Endothelial cell of umbilical vein (primary cell): ENCODE measurements around the gene ARMS2. TPM values are rescaled to one million over a fixed set of nuclear protein-coding genes. Genes with fewer than 3 reads are reported as not detected.
A peak's percentile ranks its signal among the peaks of the same experiment; 100 is the strongest.

Experiments
- Bru-seq: library from RNA; stranded (reverse); fragments of 400-500 nt; gene quantifications from one replicate; lab custom pipeline; 2021; lab: Mats Ljungman, UMichigan
- BruChase-seq, 2 experiments: library from RNA; stranded (reverse); fragments of 400-500 nt; gene quantifications; one replicate each; lab custom pipeline; 2021; lab: Mats Ljungman, UMichigan
- BruUV-seq: library from RNA; stranded (reverse); fragments of 400-500 nt; replicated peaks from 2 replicates; lab custom pipeline; 2021; lab: Mats Ljungman, UMichigan
- CTCF ChIA-PET: fragments of 300-600, 350-600 bp; sonication (Branson Sonifier 250); formaldehyde crosslinking; loops from one replicate; lab custom pipeline; 2021; ENCODE audit warnings: antibody characterized with exemption, inconsistent platforms; lab: Charles Lee
- POLR2A ChIA-PET: fragments of 300-600, 350-600 bp; sonication (Branson Sonifier 250); formaldehyde crosslinking; loops from one replicate; lab custom pipeline; 2021; ENCODE audit warnings: antibody characterized with exemption, inconsistent platforms; lab: Charles Lee
- DNase-seq: peaks from one replicate; pipeline ENCODE4 v3.0.0-alpha.2; 2011; ENCODE audit warnings: low read depth, low spot score
- FAIRE-seq: peaks from 2 replicates; lab custom pipeline; 2011; peaks lifted over from hg19 to GRCh38; lab: Jason Lieb, UNC
- H2AFZ ChIP-seq: 2 replicates; pipeline ENCODE4 v1.6.0; 2012; ENCODE audit warnings: low read depth, low read length, control low read depth, inconsistent platforms
- H3K27ac ChIP-seq: 2 replicates; pipeline ENCODE4 v1.5.1; 2011; ENCODE audit warnings: low read depth, mild to moderate bottlenecking, control low read depth, low read length, moderate library complexity; ENCODE audit not compliant: insufficient read depth
- H3K27me3 ChIP-seq, 2 experiments: 2 replicates each; pipeline versions ENCODE4 v1.6.0 to v1.6.1; 2011; ENCODE audit warnings: low read length in 2 of 2, mixed read lengths in 1 of 2; ENCODE audit not compliant: control insufficient read depth in 2 of 2, insufficient read depth in 2 of 2
- H3K36me3 ChIP-seq, 2 experiments: 2 replicates in 1 of 2; 3 replicates in 1 of 2; pipeline ENCODE4 v1.5.1; 2011; ENCODE audit warnings: low read length in 2 of 2, mild to moderate bottlenecking in 1 of 2, moderate library complexity in 1 of 2; ENCODE audit not compliant: control insufficient read depth in 2 of 2, insufficient read depth in 2 of 2; ENCODE audit errors: extremely low read depth in 1 of 2
- H3K4me1 ChIP-seq: 3 replicates; pipeline ENCODE4 v1.5.1; 2011; ENCODE audit warnings: mild to moderate bottlenecking, low read length; ENCODE audit not compliant: control insufficient read depth, insufficient read depth; ENCODE audit errors: extremely low read depth
- H3K4me2 ChIP-seq: 2 replicates; pipeline ENCODE4 v1.6.1; 2011; ENCODE audit warnings: low read length, control low read depth, mixed read lengths; ENCODE audit not compliant: insufficient read depth
- H3K4me3 ChIP-seq, 3 experiments: fragments of 200-600 bp in 1 of 3; sonication (generic), shearing (Covaris generic) in 1 of 3; replicated peaks in 1 of 3; 2 replicates each; pipeline ENCODE4 v1.5.1; 2011 to 2016; ENCODE audit warnings: control low read depth in 3 of 3, low read length in 3 of 3, mild to moderate bottlenecking in 2 of 3, inconsistent platforms in 1 of 3, low read depth in 1 of 3, moderate library complexity in 1 of 3; ENCODE audit not compliant: insufficient read depth in 1 of 3
- H3K79me2 ChIP-seq: 2 replicates; pipeline ENCODE4 v1.6.0; 2012; ENCODE audit warnings: low read length, inconsistent platforms; ENCODE audit not compliant: control insufficient read depth, insufficient read depth
- H3K9ac ChIP-seq: replicated peaks from 2 replicates; pipeline ENCODE3; 2011; ENCODE audit warnings: low read length, control low read depth; ENCODE audit not compliant: insufficient read depth; ENCODE audit errors: extremely low read depth
- H3K9me1 ChIP-seq: replicated peaks from 3 replicates; pipeline ENCODE4 v1.6.0; 2011; ENCODE audit warnings: mild to moderate bottlenecking, low read length; ENCODE audit not compliant: control insufficient read depth, insufficient read depth; ENCODE audit errors: extremely low read depth
- H3K9me3 ChIP-seq: replicated peaks from 2 replicates; pipeline ENCODE4 v1.5.1; 2012; ENCODE audit warnings: low read length, inconsistent platforms; ENCODE audit not compliant: control insufficient read depth, insufficient read depth
- H4K20me1 ChIP-seq: replicated peaks from 2 replicates; pipeline ENCODE3; 2011; ENCODE audit warnings: mild to moderate bottlenecking, low read length; ENCODE audit not compliant: control insufficient read depth, insufficient read depth; ENCODE audit errors: extremely low read depth
- CTCF ChIP-seq, 2 donors: IDR thresholded peaks; 1 replicate in 1 of 2; 2 replicates in 1 of 2; pipeline ENCODE4 v1.5.1; 2011; ENCODE audit warnings: low read length in 2 of 2, mild to moderate bottlenecking in 2 of 2, moderate library complexity in 2 of 2, control low read depth in 1 of 2, inconsistent platforms in 1 of 2, low read depth in 1 of 2; ENCODE audit not compliant: insufficient read depth in 1 of 2; ENCODE audit errors: extremely low read depth in 1 of 2
- EZH2 ChIP-seq: IDR thresholded peaks from 2 replicates; pipeline ENCODE4 v1.6.1; 2012; ENCODE audit warnings: borderline replicate concordance, low read depth, mild to moderate bottlenecking, moderate library complexity, low read length, inconsistent platforms; ENCODE audit not compliant: severe bottlenecking
- FOS ChIP-seq: IDR thresholded peaks from 2 replicates; pipeline ENCODE4 v1.6.1; 2011; ENCODE audit warnings: mild to moderate bottlenecking, low read length, moderate library complexity, borderline replicate concordance; ENCODE audit not compliant: insufficient read depth
- GATA2 ChIP-seq: IDR thresholded peaks from 2 replicates; pipeline ENCODE4 v1.7.0; 2011; ENCODE audit warnings: low read depth, mild to moderate bottlenecking, moderate library complexity, mixed read lengths, low read length; ENCODE audit not compliant: insufficient read length, insufficient read depth
- JUN ChIP-seq: IDR thresholded peaks from 2 replicates; pipeline ENCODE4 v1.6.1; 2011; ENCODE audit warnings: borderline replicate concordance, low read depth; ENCODE audit not compliant: insufficient read length, insufficient read depth
- MYC ChIP-seq: IDR thresholded peaks from one replicate; pipeline ENCODE4 v1.6.1; 2011; ENCODE audit warnings: mild to moderate bottlenecking, low read depth, low read length
- POLR2A ChIP-seq: IDR thresholded peaks from 2 replicates; pipeline ENCODE4 v1.6.1; 2012; ENCODE audit warnings: low read depth, mild to moderate bottlenecking, control low read depth, low read length
- POLR2AphosphoS5 ChIP-seq: IDR thresholded peaks from 2 replicates; pipeline ENCODE4 v1.6.1; 2012; ENCODE audit warnings: low read depth, mild to moderate bottlenecking, control low read depth, low read length, moderate library complexity; ENCODE audit not compliant: insufficient read depth
- dilution Hi-C: fragments of 300-500 bp; cut with MboI; formaldehyde crosslinking; loops from one replicate; pipeline ENCODE4 v1.15.0; 2019; ENCODE audit warnings: low sequenced_read_pairs; ENCODE audit not compliant: extremely low pct_ligation_motif_present
- intact Hi-C: fragments of 100-400 bp; cut with micrococcal nuclease; formaldehyde crosslinking; loops from one replicate; pipeline ENCODE4 v1.10.0; 2022
- long read RNA-seq: library from polyadenylated mRNA; stranded (forward); transcript quantifications from one replicate; pipeline ENCODE4 v2.0.0, GENCODE V29; 2021
- polyA minus RNA-seq, 3 experiments: library from RNA; depleted of rRNA, polyadenylated mRNA; stranded (reverse); fragments of >200 nt; gene quantifications; 1 replicate in 1 of 3; 2 replicates in 2 of 3; pipeline ENCODE4 v1.2.3, GENCODE V29; 2011
- polyA plus RNA-seq, 4 experiments: library from polyadenylated mRNA; depleted of rRNA in 3 of 4; stranded (reverse) in 3 of 4; unstranded in 1 of 4; fragments of >200 nt; gene quantifications; 2 replicates each; pipeline versions ENCODE4 v1.2.1 to v1.2.3, GENCODE V29; 2011 to 2012; ENCODE audit warnings: missing spikeins in 1 of 4
- total RNA-seq: library from RNA; stranded (reverse); gene quantifications from 2 replicates; pipeline ENCODE4 v1.2.3, GENCODE V29; 2021
- TF ChIP-seq, protein P1 (sequence below): IDR thresholded peaks from 2 replicates; pipeline ENCODE4 v1.6.1; 2011; ENCODE audit not compliant: insufficient read depth, insufficient read length

The ARMS2 gene
- total RNA-seq (not detected in 2 replicates), polyA plus RNA-seq (not detected in 2 replicates), polyA minus RNA-seq (0.63 TPM in 1 of 2 replicates, not detected in the other), Bru-seq, nascent RNA (percentile 15 among the genes with signal in this experiment), BruChase-seq, experiment 1, labeled RNA remaining after a 6-hour chase (percentile 31 among the genes with signal in this experiment), BruChase-seq, experiment 2, labeled RNA remaining after a 2-hour chase (percentile 21 among the genes with signal in this experiment)
- polyA plus RNA-seq (2011; cell fraction: cytosol; rRNA removed): not detected in 2 replicates
- polyA plus RNA-seq (2011; cell fraction: nucleus; rRNA removed): not detected in 2 replicates
- polyA plus RNA-seq (2012): not detected in 2 replicates
- polyA minus RNA-seq (2011; cell fraction: cytosol; rRNA and poly(A)+ RNA removed): not detected
- not detected in 2 replicates for polyA minus RNA-seq (2011; cell fraction: nucleus; rRNA and poly(A)+ RNA removed)
- long read RNA-seq: 0 reads

GRCh38 chr10:122454603-122455080 lies at the start of gene ARMS2:
TSS of gene ARMS2 (plus strand) at chr10:122454653. CDS start at chr10:122454728, 75 bp downstream.
- ChIA-PET POLR2A (no interaction called here), CTCF (interaction anchor here (1.1 to 2.4 kb wide), 4 partner anchors 7 to 111 kb away, joined by 3 to 11 read pairs (median 5); no protein-coding TSS in a partner anchor)
- Histone ChIP-seq H3K27me3 (no peaks in the 10 kb centered on the region), H3K9me1 (no peaks in the 10 kb centered on the region), H3K9me3 (no peaks in the 10 kb centered on the region), H2AFZ (no peak within 1 kb of the TSS), H3K9ac (no peak within 1 kb of the TSS), H3K4me1 (peaks cover 14% of the 10 kb centered on the region), H4K20me1 (no peaks in the 10 kb centered on the region), H3K36me3 (no peaks in the 10 kb centered on the region), H3K4me2 (no peak within 1 kb of the TSS), H3K4me3 (no peak within 1 kb of the TSS), H3K79me2 (no peaks in the 10 kb centered on the region), H3K27ac (no peak within 1 kb of the TSS)
- no TSS peak for BruUV-seq
- FAIRE-seq (no peak), DNase-seq (no peak)
- intact Hi-C loops: no loop called here
- no peak for TF ChIP-seq GATA2
- dilution Hi-C loops: no loop called here

DNA sequence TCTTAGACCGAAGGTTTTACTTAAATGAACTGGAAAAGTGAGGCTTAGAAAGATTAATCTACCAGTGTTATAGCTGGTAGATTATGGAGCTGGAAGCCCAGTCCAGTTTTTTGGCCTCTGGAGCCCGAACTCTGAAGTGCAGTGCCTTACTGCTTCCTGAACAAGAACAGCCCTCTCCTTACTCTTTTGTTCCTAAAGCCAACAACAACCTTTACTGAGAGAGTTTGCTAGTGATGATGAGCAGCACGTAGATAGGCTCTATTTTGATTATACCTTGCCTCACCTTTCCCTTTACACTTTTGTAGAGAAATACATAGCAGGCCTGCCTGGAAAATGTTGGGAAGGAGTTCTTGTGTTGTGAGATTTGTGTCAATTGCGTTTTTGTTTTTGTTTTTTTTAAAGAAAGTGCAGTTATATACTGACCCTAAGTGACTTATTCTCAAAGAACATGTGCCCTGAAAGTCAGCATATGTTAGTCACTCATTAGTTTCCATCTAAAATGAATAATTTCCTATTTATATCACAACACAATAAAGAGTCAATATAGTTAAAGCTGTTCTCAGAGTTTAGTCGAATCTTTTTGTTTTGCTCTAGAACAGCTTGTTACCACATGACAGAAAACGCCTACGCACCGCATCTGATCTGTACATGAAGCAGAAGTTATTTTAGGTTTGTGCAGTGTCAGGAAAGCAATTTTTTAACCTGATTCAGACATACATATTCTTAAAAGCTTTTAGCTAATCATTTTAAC lies 46.9 kb upstream of the ARMS2 start:
- FAIRE-seq (no peak), DNase-seq (peak; percentile 23)
- Histone ChIP-seq H3K4me2 (no peak overlapping the region), H3K9me1 (no peaks in the 10 kb centered on the region), H3K79me2 (no peaks in the 10 kb centered on the region), H3K27me3 (no peaks in the 10 kb centered on the region), H4K20me1 (no peaks in the 10 kb centered on the region), H3K4me1 (peaks cover 2% of the 10 kb centered on the region), H3K4me3 (no peak overlapping the region), H3K27ac (no peak overlapping the region), H3K9ac (no peak overlapping the region), H3K9me3 (no peaks in the 10 kb centered on the region), H3K36me3 (no peaks in the 10 kb centered on the region), H2AFZ (no peak overlapping the region)
- dilution Hi-C loops (no loop called here), intact Hi-C loops (no loop called here)
- CTCF ChIA-PET: interaction anchor here (0.6 to 1.3 kb wide), 5 partner anchors 12 to 158 kb away, joined by 3 to 5 read pairs (median 4); no protein-coding TSS in a partner anchor
- no TSS peak for BruUV-seq
- POLR2A ChIA-PET: no interaction called here
- TF ChIP-seq JUN: no peak
- no peak for TF ChIP-seq POLR2A
- no peak for TF ChIP-seq MYC
- no peak for TF ChIP-seq CTCF (IDR thresholded peaks at IDR 0.05; ENCODE audit: extremely low read depth in 1 of 2, insufficient read depth in 1 of 2, low read depth in 1 of 2, low read length in 2 of 2)
- TF ChIP-seq EZH2: no peak
- no peak for TF ChIP-seq POLR2AphosphoS5
- TF ChIP-seq GATA2: no peak
- TF ChIP-seq FOS: no peak
- TF ChIP-seq, protein P1, sequence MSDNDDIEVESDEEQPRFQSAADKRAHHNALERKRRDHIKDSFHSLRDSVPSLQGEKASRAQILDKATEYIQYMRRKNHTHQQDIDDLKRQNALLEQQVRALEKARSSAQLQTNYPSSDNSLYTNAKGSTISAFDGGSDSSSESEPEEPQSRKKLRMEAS: no peak
